Measurements from ENCODE around the gene NAPA. TPM values are rescaled to one million over a fixed set of nuclear protein-coding genes. Genes with fewer than 3 reads are reported as not detected.

NAPA gene
- total RNA-seq, 6 donors from 2014 or later, result 107 to 183 (median 152) TPM

GRCh38 chr19:47469363-47469700, 45.5 kb downstream of the NAPA start:
- DNase-seq, result no peak
- Histone ChIP-seq H3K9me3 (no peaks in the 10 kb centered on the region), H3K4me3 (no peak overlapping the region), H3K4me1 (peaks cover 0 to 14% (median 7%) of the 10 kb centered on the region in 4 donors), H3K36me3 (no peaks in the 10 kb centered on the region), H3K27me3 (peaks cover 0 to 32% (median 14%) of the 10 kb centered on the region in 4 donors), H3K27ac (no peak overlapping the region)
- TF ChIP-seq, protein P1, sequence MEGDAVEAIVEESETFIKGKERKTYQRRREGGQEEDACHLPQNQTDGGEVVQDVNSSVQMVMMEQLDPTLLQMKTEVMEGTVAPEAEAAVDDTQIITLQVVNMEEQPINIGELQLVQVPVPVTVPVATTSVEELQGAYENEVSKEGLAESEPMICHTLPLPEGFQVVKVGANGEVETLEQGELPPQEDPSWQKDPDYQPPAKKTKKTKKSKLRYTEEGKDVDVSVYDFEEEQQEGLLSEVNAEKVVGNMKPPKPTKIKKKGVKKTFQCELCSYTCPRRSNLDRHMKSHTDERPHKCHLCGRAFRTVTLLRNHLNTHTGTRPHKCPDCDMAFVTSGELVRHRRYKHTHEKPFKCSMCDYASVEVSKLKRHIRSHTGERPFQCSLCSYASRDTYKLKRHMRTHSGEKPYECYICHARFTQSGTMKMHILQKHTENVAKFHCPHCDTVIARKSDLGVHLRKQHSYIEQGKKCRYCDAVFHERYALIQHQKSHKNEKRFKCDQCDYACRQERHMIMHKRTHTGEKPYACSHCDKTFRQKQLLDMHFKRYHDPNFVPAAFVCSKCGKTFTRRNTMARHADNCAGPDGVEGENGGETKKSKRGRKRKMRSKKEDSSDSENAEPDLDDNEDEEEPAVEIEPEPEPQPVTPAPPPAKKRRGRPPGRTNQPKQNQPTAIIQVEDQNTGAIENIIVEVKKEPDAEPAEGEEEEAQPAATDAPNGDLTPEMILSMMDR (IDR thresholded peaks at IDR 0.05), result no peak
- no peak for TF ChIP-seq POLR2A (IDR thresholded peaks at IDR 0.05)
- TF ChIP-seq EP300 (IDR thresholded peaks at IDR 0.05), result no peak
- TF ChIP-seq POLR2AphosphoS5 (IDR thresholded peaks at IDR 0.05), result no peak
- 24 to 27% methylated on average over 5 to 6 of the region's 6 CpGs for WGBS, 2 donors
- no peak for ATAC-seq (ENCODE audit: low FRiP score in 2 of 2)

DNA sequence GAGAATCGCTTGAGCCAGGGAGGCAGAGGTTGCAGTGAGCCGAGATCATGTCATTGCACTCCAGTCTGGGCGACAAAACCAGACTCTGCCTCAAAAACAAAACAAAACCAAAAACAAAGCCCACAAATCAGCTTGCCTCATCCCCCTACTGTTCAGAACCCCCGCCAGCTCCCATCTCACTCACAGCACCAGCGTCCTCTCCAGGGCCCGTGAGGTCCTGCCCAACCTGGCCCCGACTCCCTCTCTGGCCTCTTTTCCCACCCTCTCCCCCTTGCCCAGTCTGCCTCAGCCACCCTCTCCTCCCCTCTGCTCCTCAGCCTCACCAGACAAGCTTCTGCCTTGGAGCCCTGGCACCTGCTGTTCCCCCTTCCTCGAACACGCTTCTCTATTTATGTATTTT, 46.9 kb downstream of the NAPA start:
- peaks cover 0 to 32% (median 14%) of the 10 kb centered on the region in 4 donors for H3K27me3 ChIP-seq

DNA sequence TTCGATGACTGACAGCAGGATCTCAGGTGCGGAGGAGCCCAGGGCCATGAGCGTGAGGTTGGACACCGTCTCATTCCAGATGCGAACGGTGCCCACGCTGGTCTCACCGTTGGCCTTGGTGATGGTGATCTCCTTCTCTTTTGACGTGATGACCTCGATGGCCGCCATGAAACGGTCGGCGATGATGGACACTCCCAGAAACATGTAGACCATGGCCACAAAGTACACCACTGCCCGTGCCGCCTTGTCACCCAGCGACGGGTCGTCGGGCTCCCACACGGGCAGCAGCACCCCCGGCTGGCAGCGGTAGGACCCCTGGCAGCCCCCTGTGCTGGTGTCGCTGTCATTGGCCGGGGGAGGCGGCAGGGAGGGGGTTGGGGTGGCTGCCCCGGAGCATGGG, 48.9 kb downstream of the NAPA start:
- DNase-seq, result peak in 1 of 2 donors; percentile 74
- H3K9me3 ChIP-seq, result no peaks in the 10 kb centered on the region
- H3K4me1 ChIP-seq, result no peaks in the 10 kb centered on the region
- 87 to 93% methylated on average over 14 to 27 of the region's 27 CpGs for WGBS, 2 donors
- peaks cover 0 to 16% (median 7%) of the 10 kb centered on the region in 4 donors for H3K27me3 ChIP-seq
- no peak overlapping the region for H3K4me3 ChIP-seq
- H3K36me3 ChIP-seq, result no peaks in the 10 kb centered on the region
- no peak overlapping the region for H3K27ac ChIP-seq
- TF ChIP-seq EP300 (IDR thresholded peaks at IDR 0.05) (no peak), POLR2AphosphoS5 (IDR thresholded peaks at IDR 0.05) (no peak), POLR2A (IDR thresholded peaks at IDR 0.05) (no peak)
- TF ChIP-seq, protein P1 (IDR thresholded peaks at IDR 0.05), result no peak
- no peak for ATAC-seq (ENCODE audit: low FRiP score in 2 of 2)

More for the DNA sequence above, 46.9 kb downstream of the NAPA start:
- H3K4me1 ChIP-seq, result peaks cover 0 to 14% (median 7%) of the 10 kb centered on the region in 4 donors
- TF ChIP-seq POLR2A (IDR thresholded peaks at IDR 0.05) (no peak), POLR2AphosphoS5 (IDR thresholded peaks at IDR 0.05) (no peak), EP300 (IDR thresholded peaks at IDR 0.05) (no peak)
- TF ChIP-seq, protein P1 (IDR thresholded peaks at IDR 0.05), result no peak
- H3K36me3 ChIP-seq, result no peaks in the 10 kb centered on the region
- no peak for ATAC-seq (ENCODE audit: low FRiP score in 2 of 2)
- 43 to 48% methylated on average over 9 of the region's 9 CpGs for WGBS, 2 donors
- no peak for DNase-seq
- no peak overlapping the region for H3K4me3 ChIP-seq
- H3K27ac ChIP-seq, result no peak overlapping the region
- no peaks in the 10 kb centered on the region for H3K9me3 ChIP-seq

GRCh38 chr19:47464675-47465419, 50.0 kb downstream of the NAPA start:
- Histone ChIP-seq H3K9me3 (no peaks in the 10 kb centered on the region), H3K27ac (no peak overlapping the region), H3K27me3 (peaks cover 0 to 15% (median 7%) of the 10 kb centered on the region in 4 donors), H3K4me3 (no peak overlapping the region), H3K4me1 (no peaks in the 10 kb centered on the region), H3K36me3 (no peaks in the 10 kb centered on the region)
- ATAC-seq (ENCODE audit: low FRiP score in 2 of 2), result no peak
- no peak for DNase-seq
- TF ChIP-seq POLR2A (IDR thresholded peaks at IDR 0.05) (no peak), EP300 (IDR thresholded peaks at IDR 0.05) (no peak), POLR2AphosphoS5 (IDR thresholded peaks at IDR 0.05) (no peak)
- TF ChIP-seq, protein P1 (IDR thresholded peaks at IDR 0.05), result no peak
- 68 to 74% methylated on average over 10 of the region's 10 CpGs for WGBS, 2 donors

DNA sequence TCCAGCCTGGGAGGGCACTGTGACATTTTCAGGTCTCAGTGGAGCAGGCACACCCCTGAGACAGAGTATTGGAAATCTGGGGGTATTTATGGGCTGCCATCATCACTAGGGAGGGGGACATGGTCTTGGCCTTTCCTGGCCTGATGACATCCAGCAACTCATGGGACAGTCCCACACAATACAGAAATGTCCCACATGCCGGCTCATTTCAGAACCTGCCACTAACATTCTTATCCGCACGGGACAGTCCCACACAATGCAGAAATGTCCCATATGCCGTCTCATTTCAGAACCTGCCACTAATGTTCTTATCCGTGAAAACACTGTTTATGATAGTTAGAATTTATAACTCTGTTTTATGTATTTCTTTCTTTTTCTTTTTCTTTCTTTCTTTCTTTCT, 53.0 kb downstream of the NAPA start:
- Histone ChIP-seq H3K27me3 (peaks cover 0 to 22% (median 10%) of the 10 kb centered on the region in 4 donors), H3K27ac (no peak overlapping the region), H3K9me3 (peaks cover 0 to under 1% (median 0%) of the 10 kb centered on the region in 4 donors), H3K36me3 (no peaks in the 10 kb centered on the region), H3K4me1 (peaks cover 0 to 6% (median 3%) of the 10 kb centered on the region in 4 donors), H3K4me3 (no peak overlapping the region)
- TF ChIP-seq POLR2AphosphoS5 (IDR thresholded peaks at IDR 0.05), result no peak
- no peak for TF ChIP-seq POLR2A (IDR thresholded peaks at IDR 0.05)
- TF ChIP-seq, protein P1 (IDR thresholded peaks at IDR 0.05), result no peak
- TF ChIP-seq EP300 (IDR thresholded peaks at IDR 0.05), result no peak
- ATAC-seq (ENCODE audit: low FRiP score in 2 of 2), result no peak
- DNase-seq, result no peak
- 83 to 87% methylated on average over 5 of the region's 5 CpGs for WGBS, 2 donors
